ENCODE data around the gene OTC. TPM values are rescaled to one million over a fixed set of nuclear protein-coding genes. Genes with fewer than 3 reads are reported as not detected.

OTC gene
- total and polyA plus RNA-seq, 2 donors from 2014 or later = not detected

DNA sequence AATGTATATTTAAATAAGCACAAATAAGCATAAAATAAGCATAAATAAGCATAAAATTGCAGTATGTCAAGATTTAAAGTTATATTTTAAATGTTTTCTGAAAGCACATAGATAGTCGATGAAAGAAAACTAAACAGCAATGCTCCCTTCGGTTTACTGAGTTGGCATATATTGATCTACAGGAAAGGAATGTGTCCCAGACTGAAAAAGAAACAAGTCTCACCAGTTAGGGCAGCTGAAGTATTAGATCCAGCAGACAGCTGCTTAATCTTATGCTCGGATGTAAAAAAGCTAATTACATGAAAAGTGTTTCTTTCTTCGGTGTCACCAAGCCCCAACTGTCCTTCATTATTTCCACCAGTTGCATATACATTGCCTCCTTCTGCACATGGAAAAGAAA is 33.8 kb upstream of the OTC start:
- TF ChIP-seq CTCF (IDR thresholded peaks at IDR 0.05; ENCODE audit: borderline replicate concordance, extremely low read depth, insufficient read depth) = no peak
- no peaks in the 10 kb centered on the region for H3K9me3 ChIP-seq (ENCODE audit: control insufficient read depth in 2 of 3, insufficient read depth in 1 of 3, low read length in 3 of 3)
- no peak overlapping the region for H3K9ac ChIP-seq (ENCODE audit: low read length in 3 of 3)
- H3K4me1 ChIP-seq (ENCODE audit: control insufficient read depth in 2 of 3, insufficient read depth in 2 of 3, low read depth in 1 of 3, low read length in 3 of 3) = no peaks in the 10 kb centered on the region
- no peaks in the 10 kb centered on the region for H3K27me3 ChIP-seq (ENCODE audit: control insufficient read depth, insufficient read depth, low read length)
- DNase-seq (no peak), FAIRE-seq (no peak)
- H3K4me3 ChIP-seq (ENCODE audit: low read length in 3 of 3) = no peak overlapping the region
- intact Hi-C loops (cut with DNase I) = no loop called here
- no peak overlapping the region for H3K27ac ChIP-seq (ENCODE audit: low read depth in 2 of 2, low read length in 2 of 2)
- H3K36me3 ChIP-seq (ENCODE audit: control insufficient read depth in 2 of 3, insufficient read depth in 3 of 3, low read length in 3 of 3) = no peaks in the 10 kb centered on the region

GRCh38 chrX:38320819-38321218 is 31.6 kb upstream of the OTC start:
- Histone ChIP-seq H3K9ac (ENCODE audit: low read length in 3 of 3) (no peak overlapping the region), H3K27me3 (ENCODE audit: control insufficient read depth, insufficient read depth, low read length) (no peaks in the 10 kb centered on the region), H3K9me3 (ENCODE audit: control insufficient read depth in 2 of 3, insufficient read depth in 1 of 3, low read length in 3 of 3) (no peaks in the 10 kb centered on the region), H3K4me1 (ENCODE audit: control insufficient read depth in 2 of 3, insufficient read depth in 2 of 3, low read depth in 1 of 3, low read length in 3 of 3) (no peaks in the 10 kb centered on the region), H3K27ac (ENCODE audit: low read depth in 2 of 2, low read length in 2 of 2) (no peak overlapping the region), H3K4me3 (ENCODE audit: low read length in 3 of 3) (no peak overlapping the region), H3K36me3 (ENCODE audit: control insufficient read depth in 2 of 3, insufficient read depth in 3 of 3, low read length in 3 of 3) (no peaks in the 10 kb centered on the region)
- FAIRE-seq = no peak
- no peak for DNase-seq
- intact Hi-C loops (cut with DNase I) = no loop called here
- no peak for TF ChIP-seq CTCF (IDR thresholded peaks at IDR 0.05; ENCODE audit: borderline replicate concordance, extremely low read depth, insufficient read depth)

GRCh38 chrX:38326086-38326485 is 26.3 kb upstream of the OTC start:
- Histone ChIP-seq H3K9me3 (ENCODE audit: control insufficient read depth in 2 of 3, insufficient read depth in 1 of 3, low read length in 3 of 3) (no peaks in the 10 kb centered on the region), H3K36me3 (ENCODE audit: control insufficient read depth in 2 of 3, insufficient read depth in 3 of 3, low read length in 3 of 3) (no peaks in the 10 kb centered on the region), H3K9ac (ENCODE audit: low read length in 3 of 3) (peak overlapping the region in 1 of 3 donors; percentile 55), H3K27ac (ENCODE audit: low read depth in 2 of 2, low read length in 2 of 2) (no peak overlapping the region), H3K27me3 (ENCODE audit: control insufficient read depth, insufficient read depth, low read length) (no peaks in the 10 kb centered on the region), H3K4me1 (ENCODE audit: control insufficient read depth in 2 of 3, insufficient read depth in 2 of 3, low read depth in 1 of 3, low read length in 3 of 3) (peaks cover 0 to 3% (median 0%) of the 10 kb centered on the region in 3 donors), H3K4me3 (ENCODE audit: low read length in 3 of 3) (peak overlapping the region in 2 of 3 donors; percentile 71 to 74)
- FAIRE-seq = no peak
- peak in 1 of 5 donors; percentile 2 for DNase-seq
- intact Hi-C loops (cut with DNase I) = no loop called here
- no peak for TF ChIP-seq CTCF (IDR thresholded peaks at IDR 0.05; ENCODE audit: borderline replicate concordance, extremely low read depth, insufficient read depth)
